ENCODE results near the gene STMN3.

Gene STMN3

GRCh38 chr20:63699466-63700198 is 46.4 kb upstream of the STMN3 start:
- ChIA-PET CTCF (no interaction called here), POLR2A (no interaction called here)
- TF ChIP-seq FOXM1 (IDR thresholded peaks at IDR 0.05; ENCODE audit: borderline replicate concordance) (no peak), ARNT (IDR thresholded peaks at IDR 0.05) (no peak), SUZ12 (IDR thresholded peaks at IDR 0.05) (no peak), HDGF (IDR thresholded peaks at IDR 0.05; ENCODE audit: borderline replicate concordance) (no peak), ELF4 (IDR thresholded peaks at IDR 0.05) (no peak), LEF1 (IDR thresholded peaks at IDR 0.05; ENCODE audit: borderline replicate concordance) (no peak), FOXK2 (IDR thresholded peaks at IDR 0.05) (no peak), ZNF384 (IDR thresholded peaks at IDR 0.05) (no peak), BHLHE40 (IDR thresholded peaks at IDR 0.05; ENCODE audit: borderline replicate concordance) (no peak), CTBP1 (IDR thresholded peaks at IDR 0.05; ENCODE audit: borderline replicate concordance) (no peak), SP1 (IDR thresholded peaks at IDR 0.05) (no peak), FOXA1 (IDR thresholded peaks at IDR 0.05) (no peak), L3MBTL2 (conservative IDR thresholded peaks at IDR 0.05) (no peak), TARDBP (IDR thresholded peaks at IDR 0.05) (no peak)
- TF ChIP-seq, protein P1, sequence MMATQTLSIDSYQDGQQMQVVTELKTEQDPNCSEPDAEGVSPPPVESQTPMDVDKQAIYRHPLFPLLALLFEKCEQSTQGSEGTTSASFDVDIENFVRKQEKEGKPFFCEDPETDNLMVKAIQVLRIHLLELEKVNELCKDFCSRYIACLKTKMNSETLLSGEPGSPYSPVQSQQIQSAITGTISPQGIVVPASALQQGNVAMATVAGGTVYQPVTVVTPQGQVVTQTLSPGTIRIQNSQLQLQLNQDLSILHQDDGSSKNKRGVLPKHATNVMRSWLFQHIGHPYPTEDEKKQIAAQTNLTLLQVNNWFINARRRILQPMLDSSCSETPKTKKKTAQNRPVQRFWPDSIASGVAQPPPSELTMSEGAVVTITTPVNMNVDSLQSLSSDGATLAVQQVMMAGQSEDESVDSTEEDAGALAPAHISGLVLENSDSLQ (IDR thresholded peaks at IDR 0.05), result no peak
- DNase-seq (ENCODE audit: extremely low spot score), result peak; percentile 15

GRCh38 chr20:63698739-63699465 is 45.7 kb upstream of the STMN3 start:
- TF ChIP-seq ELF4 (IDR thresholded peaks at IDR 0.05), result no peak
- no peak for TF ChIP-seq HDGF (IDR thresholded peaks at IDR 0.05; ENCODE audit: borderline replicate concordance)
- TF ChIP-seq NFRKB (IDR thresholded peaks at IDR 0.05), result no peak
- TF ChIP-seq CTBP1 (IDR thresholded peaks at IDR 0.05; ENCODE audit: borderline replicate concordance), result no peak
- no peak for TF ChIP-seq FOXK2 (IDR thresholded peaks at IDR 0.05)
- no peak for TF ChIP-seq L3MBTL2 (conservative IDR thresholded peaks at IDR 0.05)
- TF ChIP-seq FOXA1 (IDR thresholded peaks at IDR 0.05), result no peak
- TF ChIP-seq TARDBP (IDR thresholded peaks at IDR 0.05), result no peak
- TF ChIP-seq FOXM1 (IDR thresholded peaks at IDR 0.05; ENCODE audit: borderline replicate concordance), result no peak
- TF ChIP-seq BHLHE40 (IDR thresholded peaks at IDR 0.05; ENCODE audit: borderline replicate concordance), result no peak
- no peak for TF ChIP-seq ZNF384 (IDR thresholded peaks at IDR 0.05)
- TF ChIP-seq LEF1 (IDR thresholded peaks at IDR 0.05; ENCODE audit: borderline replicate concordance), result no peak
- peak; percentile 12 for DNase-seq (ENCODE audit: extremely low spot score)
- CTCF ChIA-PET, result no interaction called here
- POLR2A ChIA-PET, result interaction anchor here (1.0 kb wide), 1 partner anchor 9 kb away, joined by 9 read pairs; the partner anchor contains the start of genes ARFRP1 and ZGPAT

GRCh38 chr20:63697868-63698545 is 44.8 kb upstream of the STMN3 start:
- TF ChIP-seq CTBP1 (IDR thresholded peaks at IDR 0.05; ENCODE audit: borderline replicate concordance) (no peak), FOXM1 (IDR thresholded peaks at IDR 0.05; ENCODE audit: borderline replicate concordance) (no peak), L3MBTL2 (conservative IDR thresholded peaks at IDR 0.05) (no peak), TARDBP (IDR thresholded peaks at IDR 0.05) (no peak), SP1 (IDR thresholded peaks at IDR 0.05) (no peak), FOXA1 (IDR thresholded peaks at IDR 0.05) (no peak), FOXK2 (IDR thresholded peaks at IDR 0.05) (no peak), BHLHE40 (IDR thresholded peaks at IDR 0.05; ENCODE audit: borderline replicate concordance) (no peak), ELF4 (IDR thresholded peaks at IDR 0.05) (no peak)
- POLR2A ChIA-PET, result interaction anchor here (1.0 kb wide), 1 partner anchor 10 kb away, joined by 9 read pairs; the partner anchor contains the start of genes ARFRP1 and ZGPAT
- CTCF ChIA-PET, result no interaction called here
- DNase-seq (ENCODE audit: extremely low spot score), result peak; percentile 9

- TF ChIP-seq, protein P1 (IDR thresholded peaks at IDR 0.05), result no peak
- TF ChIP-seq FOXM1 (IDR thresholded peaks at IDR 0.05; ENCODE audit: borderline replicate concordance) (no peak), HDGF (IDR thresholded peaks at IDR 0.05; ENCODE audit: borderline replicate concordance) (no peak), CTBP1 (IDR thresholded peaks at IDR 0.05; ENCODE audit: borderline replicate concordance) (no peak), ELF4 (IDR thresholded peaks at IDR 0.05) (no peak), SUZ12 (IDR thresholded peaks at IDR 0.05) (no peak), SP1 (IDR thresholded peaks at IDR 0.05) (no peak), TARDBP (IDR thresholded peaks at IDR 0.05) (no peak), LEF1 (IDR thresholded peaks at IDR 0.05; ENCODE audit: borderline replicate concordance) (no peak), L3MBTL2 (conservative IDR thresholded peaks at IDR 0.05) (no peak), FOXK2 (IDR thresholded peaks at IDR 0.05) (no peak)
- CTCF ChIA-PET, result no interaction called here
- DNase-seq (ENCODE audit: extremely low spot score), result no peak
- POLR2A ChIA-PET, result no interaction called here
These were observed 44.2 kb upstream of the STMN3 start for GRCh38 chr20:63697357-63697867.

GRCh38 chr20:63696628-63697356 is 43.6 kb upstream of the STMN3 start, which contains the start of gene TNFRSF6B:
TNFRSF6B (plus strand) TSS chr20:63696652; CDS start chr20:63696768, 116 bp downstream.
- TF ChIP-seq SUZ12 (IDR thresholded peaks at IDR 0.05) (no peak), BHLHE40 (IDR thresholded peaks at IDR 0.05; ENCODE audit: borderline replicate concordance) (no peak), ZNF384 (IDR thresholded peaks at IDR 0.05) (no peak), ARNT (IDR thresholded peaks at IDR 0.05) (no peak), HDGF (IDR thresholded peaks at IDR 0.05; ENCODE audit: borderline replicate concordance) (no peak), NFRKB (IDR thresholded peaks at IDR 0.05) (no peak), L3MBTL2 (conservative IDR thresholded peaks at IDR 0.05) (no peak), FOXA1 (IDR thresholded peaks at IDR 0.05) (no peak), ELF4 (IDR thresholded peaks at IDR 0.05) (no peak), LEF1 (IDR thresholded peaks at IDR 0.05; ENCODE audit: borderline replicate concordance) (no peak), TARDBP (IDR thresholded peaks at IDR 0.05) (no peak), CTBP1 (IDR thresholded peaks at IDR 0.05; ENCODE audit: borderline replicate concordance) (no peak), FOXK2 (IDR thresholded peaks at IDR 0.05) (no peak), SP1 (IDR thresholded peaks at IDR 0.05) (no peak), FOXM1 (IDR thresholded peaks at IDR 0.05; ENCODE audit: borderline replicate concordance) (no peak)
- TF ChIP-seq, protein P1 (IDR thresholded peaks at IDR 0.05), result no peak
- ChIA-PET CTCF (no interaction called here), POLR2A (no interaction called here)
- no peak for DNase-seq (ENCODE audit: extremely low spot score)
